Duodenal mucosa (tissue), 2 donors: ENCODE data around the gene C1orf52.

Experiments
- H3K27ac ChIP-seq: one replicate; pipeline ENCODE4 v1.7.0; 2013; ENCODE audit warnings: low read depth, low read length
- H3K27me3 ChIP-seq, 2 donors: one replicate each; pipeline ENCODE4 v1.7.0; 2013; ENCODE audit warnings: low read length in 2 of 2, control low read depth in 1 of 2; ENCODE audit not compliant: insufficient read depth in 2 of 2, control insufficient read depth in 1 of 2
- H3K36me3 ChIP-seq, 2 donors: one replicate each; pipeline ENCODE4 v1.7.0; 2013; ENCODE audit warnings: low read length in 2 of 2, control low read depth in 1 of 2; ENCODE audit not compliant: insufficient read depth in 2 of 2, control insufficient read depth in 1 of 2
- H3K4me1 ChIP-seq, 2 donors: one replicate each; pipeline ENCODE4 v1.7.0; 2013; ENCODE audit warnings: low read length in 2 of 2, control low read depth in 1 of 2; ENCODE audit not compliant: insufficient read depth in 2 of 2, control insufficient read depth in 1 of 2
- H3K4me3 ChIP-seq, 2 donors: one replicate each; pipeline ENCODE4 v1.7.0; 2013; ENCODE audit warnings: low read length in 2 of 2, low read depth in 1 of 2
- H3K9ac ChIP-seq, 2 donors: one replicate each; pipeline ENCODE4 v1.7.0; 2013; ENCODE audit warnings: low read length in 2 of 2, low read depth in 1 of 2
- H3K9me3 ChIP-seq, 2 donors: one replicate each; pipeline ENCODE4 v1.7.0; 2013; ENCODE audit warnings: low read length in 2 of 2, control low read depth in 1 of 2; ENCODE audit not compliant: control insufficient read depth in 1 of 2

C1orf52 gene

GRCh38 chr1:85278853-85279314 lies 19.4 kb upstream of the C1orf52 start:
- Histone ChIP-seq H3K36me3 (no peaks in the 10 kb centered on the region), H3K9ac (peak overlapping the region; percentile 9 to 26), H3K4me1 (peaks cover 19 to 29% of the 10 kb centered on the region in 2 donors), H3K27me3 (no peaks in the 10 kb centered on the region), H3K9me3 (no peaks in the 10 kb centered on the region), H3K27ac (no peak overlapping the region), H3K4me3 (peak overlapping the region in 1 of 2 donors; percentile 24)

GRCh38 chr1:85277802-85278201 lies 18.3 kb upstream of the C1orf52 start:
- H3K9me3 ChIP-seq, result no peaks in the 10 kb centered on the region
- peaks cover 28 to 38% of the 10 kb centered on the region in 2 donors for H3K4me1 ChIP-seq
- H3K27ac ChIP-seq, result no peak overlapping the region
- H3K36me3 ChIP-seq, result no peaks in the 10 kb centered on the region
- H3K27me3 ChIP-seq, result no peaks in the 10 kb centered on the region
- H3K9ac ChIP-seq, result no peak overlapping the region
- no peak overlapping the region for H3K4me3 ChIP-seq

GRCh38 chr1:85276978-85277639 lies 17.6 kb upstream of the C1orf52 start:
- no peaks in the 10 kb centered on the region for H3K36me3 ChIP-seq
- peak overlapping the region; percentile 80 for H3K27ac ChIP-seq
- peak overlapping the region; percentile 63 to 70 for H3K4me3 ChIP-seq
- peak overlapping the region; percentile 67 to 73 for H3K9ac ChIP-seq
- no peaks in the 10 kb centered on the region for H3K9me3 ChIP-seq
- peaks cover 28 to 38% of the 10 kb centered on the region in 2 donors for H3K4me1 ChIP-seq
- no peaks in the 10 kb centered on the region for H3K27me3 ChIP-seq

- Histone ChIP-seq H3K27me3 (no peaks in the 10 kb centered on the region), H3K4me1 (peaks cover 28 to 40% of the 10 kb centered on the region in 2 donors), H3K36me3 (peaks cover 0 to 3% of the 10 kb centered on the region in 2 donors), H3K9ac (peak within 1 kb of the TSS; percentile 99 to 100), H3K27ac (peak within 1 kb of the TSS; percentile 99), H3K4me3 (peak within 1 kb of the TSS; percentile 99 to 100), H3K9me3 (no peaks in the 10 kb centered on the region)
These were observed 16.9 kb upstream of the C1orf52 start, which contains the start of gene BCL10 for GRCh38 chr1:85276215-85276977. Gene BCL10, minus strand, starts transcription at chr1:85276632. Its CDS starts 280 bp downstream, at chr1:85276352.

- peak overlapping the region; percentile 99 to 100 for H3K9ac ChIP-seq
- peaks cover 28 to 44% of the 10 kb centered on the region in 2 donors for H3K4me1 ChIP-seq
- no peaks in the 10 kb centered on the region for H3K27me3 ChIP-seq
- peaks cover 2 to 9% of the 10 kb centered on the region in 2 donors for H3K36me3 ChIP-seq
- H3K4me3 ChIP-seq, result peak overlapping the region; percentile 99 to 100
- peak overlapping the region; percentile 99 for H3K27ac ChIP-seq
- no peaks in the 10 kb centered on the region for H3K9me3 ChIP-seq
These were observed 16.3 kb upstream of the C1orf52 start for GRCh38 chr1:85275701-85276214.

GRCh38 chr1:85274969-85275453 lies 15.5 kb upstream of the C1orf52 start:
- H3K9me3 ChIP-seq, result no peaks in the 10 kb centered on the region
- H3K9ac ChIP-seq, result peak overlapping the region; percentile 99 to 100
- no peaks in the 10 kb centered on the region for H3K27me3 ChIP-seq
- peaks cover 3 to 17% of the 10 kb centered on the region in 2 donors for H3K36me3 ChIP-seq
- H3K27ac ChIP-seq, result peak overlapping the region; percentile 99
- H3K4me3 ChIP-seq, result peak overlapping the region; percentile 99 to 100
- H3K4me1 ChIP-seq, result peaks cover 32 to 44% of the 10 kb centered on the region in 2 donors

- H3K4me3 ChIP-seq, result peak overlapping the region in 1 of 2 donors; percentile 100
These were observed 13.9 kb upstream of the C1orf52 start for GRCh38 chr1:85273397-85273796.

GRCh38 chr1:85268801-85269585 lies 9.5 kb upstream of the C1orf52 start:
- no peak overlapping the region for H3K9ac ChIP-seq
- peaks cover 24 to 25% of the 10 kb centered on the region in 2 donors for H3K4me1 ChIP-seq
- peak overlapping the region in 1 of 2 donors; percentile 17 for H3K4me3 ChIP-seq
- no peak overlapping the region for H3K27ac ChIP-seq
- no peaks in the 10 kb centered on the region for H3K27me3 ChIP-seq
- H3K36me3 ChIP-seq, result peaks cover 22 to 48% of the 10 kb centered on the region in 2 donors
- H3K9me3 ChIP-seq, result no peaks in the 10 kb centered on the region

More at GRCh38 chr1:85273397-85273796, 13.9 kb upstream of the C1orf52 start:
- no peak overlapping the region for H3K27ac ChIP-seq
- no peak overlapping the region for H3K9ac ChIP-seq
- H3K36me3 ChIP-seq, result peaks cover 13 to 31% of the 10 kb centered on the region in 2 donors
- H3K9me3 ChIP-seq, result no peaks in the 10 kb centered on the region
- peaks cover 38 to 42% of the 10 kb centered on the region in 2 donors for H3K4me1 ChIP-seq
- H3K27me3 ChIP-seq, result no peaks in the 10 kb centered on the region

GRCh38 chr1:85267313-85267712 lies 7.9 kb upstream of the C1orf52 start:
- H3K4me3 ChIP-seq, result no peak overlapping the region
- peaks cover 22 to 48% of the 10 kb centered on the region in 2 donors for H3K36me3 ChIP-seq
- peaks cover 12 to 19% of the 10 kb centered on the region in 2 donors for H3K4me1 ChIP-seq
- no peaks in the 10 kb centered on the region for H3K9me3 ChIP-seq
- no peaks in the 10 kb centered on the region for H3K27me3 ChIP-seq
- no peak overlapping the region for H3K27ac ChIP-seq
- no peak overlapping the region for H3K9ac ChIP-seq
